PC-9 (cell line): ENCODE measurements around the gene METTL26. TPM values are rescaled to one million over a fixed set of nuclear protein-coding genes. Genes with fewer than 3 reads are reported as not detected.

Experiments used
- BruUV-seq: library from RNA; stranded (reverse); fragments of 400-500 nt; replicated peaks from 2 replicates; lab custom pipeline; 2021; lab: Mats Ljungman, UMichigan
- CTCF ChIA-PET: fragments of 300-600 bp; sonication (Branson Sonifier 250); formaldehyde crosslinking; loops from one replicate; lab custom pipeline; 2022; ENCODE audit warnings: antibody characterized with exemption; lab: Charles Lee
- POLR2A ChIA-PET: fragments of 300-600 bp; sonication (Branson Sonifier 250); formaldehyde crosslinking; loops from one replicate; lab custom pipeline; 2022; ENCODE audit warnings: antibody characterized with exemption; ENCODE audit not compliant: unreplicated experiment; lab: Charles Lee
- DNase-seq, 2 experiments: peaks; one replicate each; pipeline versions ENCODE4 v3.0.0 to v3.0.0-alpha.2; 2015 to 2022; ENCODE audit warnings: mixed read lengths in 1 of 2
- H2AFZ ChIP-seq: fragments of 200-600 bp; sonication (generic); 2 replicates; pipeline ENCODE4 v1.8.1; 2017; ENCODE audit warnings: antibody characterized with exemption
- H3F3A ChIP-seq: fragments of 200-600 bp; sonication (generic); 2 replicates; pipeline ENCODE4 v1.8.1; 2017; ENCODE audit warnings: antibody characterized with exemption, mild to moderate bottlenecking, low read depth; ENCODE audit not compliant: insufficient read depth
- H3K27ac ChIP-seq: fragments of 200-600 bp; sonication (generic); 2 replicates; pipeline ENCODE4 v1.6.1; 2016; ENCODE audit warnings: mixed run types
- H3K27me3 ChIP-seq: fragments of 200-600 bp; sonication (generic); 2 replicates; pipeline ENCODE4 v1.6.1; 2016; ENCODE audit warnings: low read depth, mixed run types; ENCODE audit not compliant: insufficient read depth
- H3K36me3 ChIP-seq: fragments of 200-600 bp; sonication (generic); 2 replicates; pipeline ENCODE4 v1.6.1; 2016; ENCODE audit warnings: low read depth, mixed run types
- H3K4me1 ChIP-seq: fragments of 200-600 bp; sonication (generic); replicated peaks from 2 replicates; pipeline ENCODE4 v1.6.1; 2016; ENCODE audit warnings: mixed run types; ENCODE audit not compliant: insufficient read depth
- H3K4me2 ChIP-seq: fragments of 200-600 bp; sonication (generic); 2 replicates; pipeline ENCODE4 v1.6.1; 2017; ENCODE audit warnings: mixed run types
- H3K4me3 ChIP-seq: fragments of 200-600 bp; sonication (generic); 2 replicates; pipeline ENCODE4 v1.6.1; 2016; ENCODE audit warnings: mixed run types
- H3K79me2 ChIP-seq: fragments of 200-600 bp; sonication (generic); 2 replicates; pipeline ENCODE4 v1.6.1; 2017; ENCODE audit warnings: low read depth, mixed run types
- H3K9me2 ChIP-seq: fragments of 200-600 bp; sonication (generic); 2 replicates; pipeline ENCODE4 v1.8.1; 2017; ENCODE audit warnings: mild to moderate bottlenecking; ENCODE audit not compliant: insufficient read depth
- H3K9me3 ChIP-seq: fragments of 200-600 bp; sonication (generic); 2 replicates; pipeline ENCODE4 v1.8.1; 2016; ENCODE audit warnings: low read depth; ENCODE audit not compliant: insufficient read depth
- H4K20me1 ChIP-seq: fragments of 200-600 bp; sonication (generic); 2 replicates; pipeline ENCODE4 v1.8.1; 2017; ENCODE audit not compliant: insufficient read depth
- EZH2 ChIP-seq: fragments of 200-600 bp; sonication (generic); IDR thresholded peaks from 2 replicates; pipeline ENCODE4 v1.8.0; 2017; ENCODE audit warnings: antibody characterized with exemption, low read depth
- intact Hi-C: fragments of 100-400 bp; cut with micrococcal nuclease; formaldehyde crosslinking; loops from one replicate; pipeline ENCODE4 v1.10.0; 2022; ENCODE audit not compliant: unreplicated experiment
- total RNA-seq: library from RNA; stranded (reverse); gene quantifications from 2 replicates; pipeline ENCODE4 v1.2.3, GENCODE V29; 2021
- TF ChIP-seq, protein P1 (sequence below): fragments of 200-600 bp; sonication (generic); conservative IDR thresholded peaks from 2 replicates; pipeline ENCODE4 v1.6.1; 2017; ENCODE audit warnings: mixed run types, antibody characterized with exemption, mild to moderate bottlenecking, moderate library complexity

Gene METTL26
- total RNA-seq, 1 experiment from 2014 or later: 144 TPM

DNA sequence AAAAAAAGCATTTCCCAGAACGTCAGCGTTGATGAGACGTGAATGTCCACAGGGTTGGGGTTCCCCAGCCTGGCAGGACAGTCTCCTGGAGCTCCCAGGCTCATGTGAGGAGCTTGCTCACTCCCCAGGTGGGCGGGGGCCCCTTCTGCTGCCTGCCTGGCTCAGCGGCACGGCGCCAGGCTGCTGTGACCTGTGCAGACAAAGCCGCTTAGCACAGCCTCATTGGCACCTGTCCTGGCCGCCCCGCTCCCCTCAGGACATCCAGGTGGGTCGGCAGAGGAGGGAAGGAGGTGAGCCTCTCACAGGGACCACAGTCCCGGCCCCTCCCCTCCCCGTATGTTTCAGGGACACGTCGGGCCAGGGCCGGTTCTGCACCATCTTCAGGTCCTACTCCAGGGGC, 18.2 kb downstream of the METTL26 start:
- Histone ChIP-seq H3K9me2 (no peaks in the 10 kb centered on the region), H4K20me1 (peaks cover 14% of the 10 kb centered on the region; the same call in 1 of the 2 replicates), H3K4me3 (no peak overlapping the region), H3K79me2 (0 out of 2 replicates have a peak, but pooled peaks cover 3% of the 10 kb centered on the region), H3K27ac (no peak overlapping the region), H2AFZ (no peak overlapping the region), H3K36me3 (no peaks in the 10 kb centered on the region), H3F3A (peaks cover 5% of the 10 kb centered on the region), H3K9me3 (no peaks in the 10 kb centered on the region), H3K4me1 (no peaks in the 10 kb centered on the region), H3K4me2 (no peak overlapping the region), H3K27me3 (no peaks in the 10 kb centered on the region)
- TF ChIP-seq, protein P1, sequence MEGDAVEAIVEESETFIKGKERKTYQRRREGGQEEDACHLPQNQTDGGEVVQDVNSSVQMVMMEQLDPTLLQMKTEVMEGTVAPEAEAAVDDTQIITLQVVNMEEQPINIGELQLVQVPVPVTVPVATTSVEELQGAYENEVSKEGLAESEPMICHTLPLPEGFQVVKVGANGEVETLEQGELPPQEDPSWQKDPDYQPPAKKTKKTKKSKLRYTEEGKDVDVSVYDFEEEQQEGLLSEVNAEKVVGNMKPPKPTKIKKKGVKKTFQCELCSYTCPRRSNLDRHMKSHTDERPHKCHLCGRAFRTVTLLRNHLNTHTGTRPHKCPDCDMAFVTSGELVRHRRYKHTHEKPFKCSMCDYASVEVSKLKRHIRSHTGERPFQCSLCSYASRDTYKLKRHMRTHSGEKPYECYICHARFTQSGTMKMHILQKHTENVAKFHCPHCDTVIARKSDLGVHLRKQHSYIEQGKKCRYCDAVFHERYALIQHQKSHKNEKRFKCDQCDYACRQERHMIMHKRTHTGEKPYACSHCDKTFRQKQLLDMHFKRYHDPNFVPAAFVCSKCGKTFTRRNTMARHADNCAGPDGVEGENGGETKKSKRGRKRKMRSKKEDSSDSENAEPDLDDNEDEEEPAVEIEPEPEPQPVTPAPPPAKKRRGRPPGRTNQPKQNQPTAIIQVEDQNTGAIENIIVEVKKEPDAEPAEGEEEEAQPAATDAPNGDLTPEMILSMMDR: no peak
- no peak for TF ChIP-seq EZH2
- no peak for DNase-seq
- ChIA-PET CTCF (no interaction called here), POLR2A (no interaction called here)
- no TSS peak for BruUV-seq
- intact Hi-C loops: no loop called here

DNA sequence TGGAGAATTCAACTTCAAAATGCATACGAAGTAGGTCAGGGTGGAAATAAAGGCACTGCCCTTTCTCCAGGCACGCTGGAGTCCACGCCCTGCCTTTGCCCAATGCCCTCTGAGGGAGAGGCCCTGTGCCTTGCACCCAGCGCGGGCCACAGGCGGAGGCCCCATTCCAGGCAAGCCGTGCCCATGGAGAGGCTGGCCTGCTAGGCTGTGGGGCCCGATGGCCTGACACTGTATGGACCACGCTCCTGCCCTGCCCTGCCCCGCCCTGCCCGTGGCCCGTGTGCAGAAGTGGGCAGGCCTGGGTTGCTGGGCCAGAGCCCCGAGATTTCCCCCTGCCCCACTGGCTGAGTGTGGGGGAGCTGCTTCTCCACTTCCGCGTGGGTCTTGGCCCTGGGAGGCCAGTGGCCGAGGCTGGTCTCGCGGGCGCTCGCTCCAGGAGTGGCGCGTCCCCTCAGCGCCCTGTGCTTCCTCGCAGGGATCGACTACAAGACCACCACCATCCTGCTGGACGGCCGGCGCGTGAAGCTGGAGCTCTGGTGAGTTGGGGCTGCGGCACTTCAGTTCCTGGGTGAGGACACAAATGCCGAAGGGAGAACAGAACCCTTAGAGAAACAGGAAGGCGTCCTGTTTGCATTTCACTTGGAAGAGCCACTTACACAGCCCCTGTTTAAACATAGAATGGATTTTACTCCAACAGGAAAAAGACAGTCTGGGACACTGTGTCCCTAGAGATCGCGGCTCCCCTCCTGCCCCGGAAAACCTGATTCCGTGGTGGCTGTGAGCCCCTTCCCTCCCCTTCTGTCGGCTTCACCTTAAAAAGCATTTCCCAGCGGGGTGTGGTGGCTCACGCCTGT, 19.1 kb downstream of the METTL26 start:
- Histone ChIP-seq H3K27me3 (no peaks in the 10 kb centered on the region), H3K9me2 (no peaks in the 10 kb centered on the region), H3K4me2 (no peak overlapping the region), H3K79me2 (0 out of 2 replicates have a peak, but pooled peaks cover 3% of the 10 kb centered on the region), H3K36me3 (no peaks in the 10 kb centered on the region), H3K27ac (no peak overlapping the region), H2AFZ (no peak overlapping the region), H3K4me1 (no peaks in the 10 kb centered on the region), H3K4me3 (no peak overlapping the region), H3K9me3 (no peaks in the 10 kb centered on the region), H4K20me1 (peaks cover 14% of the 10 kb centered on the region; the same call in 1 of the 2 replicates), H3F3A (peaks cover 5% of the 10 kb centered on the region)
- BruUV-seq: no TSS peak
- ChIA-PET CTCF (no interaction called here), POLR2A (no interaction called here)
- no peak for TF ChIP-seq EZH2
- TF ChIP-seq, protein P1: no peak
- intact Hi-C loops: no loop called here
- DNase-seq: no peak

DNA sequence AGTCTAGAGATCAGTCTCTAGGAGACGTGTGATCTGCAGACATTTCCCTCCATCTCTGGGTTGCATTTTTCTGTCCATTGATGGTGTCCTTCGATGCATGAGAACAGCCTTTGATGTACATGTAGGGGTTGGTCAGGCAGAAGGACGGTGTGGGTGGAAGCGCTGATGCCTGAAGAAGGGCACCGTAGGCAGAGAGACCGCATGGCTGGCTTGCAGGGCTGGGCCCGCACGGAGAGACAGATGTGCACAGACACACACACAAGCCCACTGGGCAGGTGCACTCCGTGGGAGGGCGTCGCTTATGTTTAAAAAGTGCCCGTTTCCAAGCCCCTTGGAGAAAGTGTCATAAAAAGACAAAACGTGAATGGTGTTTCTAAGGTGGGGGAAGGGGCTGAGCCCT, 21.0 kb downstream of the METTL26 start:
- intact Hi-C loops: no loop called here
- H2AFZ ChIP-seq: no peak overlapping the region
- H3K4me1 ChIP-seq: no peaks in the 10 kb centered on the region
- no TSS peak for BruUV-seq
- H3K27ac ChIP-seq: no peak overlapping the region
- H3K79me2 ChIP-seq: 0 out of 2 replicates have a peak, but pooled peaks cover 3% of the 10 kb centered on the region
- no peak for DNase-seq
- no peaks in the 10 kb centered on the region for H3K36me3 ChIP-seq
- no peak for TF ChIP-seq EZH2
- TF ChIP-seq, protein P1: no peak
- no peaks in the 10 kb centered on the region for H3K27me3 ChIP-seq
- peaks cover 4% of the 10 kb centered on the region; the same call in 1 of the 2 replicates for H4K20me1 ChIP-seq
- no peak overlapping the region for H3K4me2 ChIP-seq
- ChIA-PET CTCF (no interaction called here), POLR2A (no interaction called here)
- no peak overlapping the region for H3K4me3 ChIP-seq
- H3F3A ChIP-seq: no peaks in the 10 kb centered on the region
- no peaks in the 10 kb centered on the region for H3K9me2 ChIP-seq
- H3K9me3 ChIP-seq: no peaks in the 10 kb centered on the region
